MM.1S (cell line): ENCODE data around the gene RPRD1A.

ENCODE experiments used
- CTCF ChIP-seq: fragments of 300-600 bp; sonication (generic); IDR thresholded peaks from 2 replicates; pipeline ENCODE4 v1.5.1; 2016; ENCODE audit warnings: antibody characterized with exemption, low read length, mixed read lengths
- EZH2 ChIP-seq: fragments of 300-600 bp; sonication (generic); optimal IDR thresholded peaks from 2 replicates; pipeline ENCODE3; 2017; ENCODE audit warnings: low read depth, mild to moderate bottlenecking, antibody characterized with exemption, low read length, mixed read lengths
- EZH2phosphoT487 ChIP-seq: fragments of 300-600 bp; sonication (generic); IDR thresholded peaks from 2 replicates; pipeline ENCODE4 v1.6.1; 2018; ENCODE audit warnings: antibody characterized with exemption, low read length

- TF ChIP-seq CTCF (no peak), EZH2 (no peak), EZH2phosphoT487 (no peak)
Measured at GRCh38 chr18:35983147-35983546, 84.2 kb downstream of the RPRD1A start.
